HG03439 (cell line): Measurements from ENCODE around the gene EPN3.
A peak's percentile ranks its signal among the peaks of the same experiment; 100 is the strongest.

Experiments used
- ATAC-seq: cut with Tn5 transposase; IDR thresholded peaks from one replicate; pipeline ENCODE4 v1.9.1; 2021; ENCODE audit warnings: mild to moderate bottlenecking, moderate library complexity; ENCODE audit not compliant: unreplicated experiment

Gene EPN3

DNA sequence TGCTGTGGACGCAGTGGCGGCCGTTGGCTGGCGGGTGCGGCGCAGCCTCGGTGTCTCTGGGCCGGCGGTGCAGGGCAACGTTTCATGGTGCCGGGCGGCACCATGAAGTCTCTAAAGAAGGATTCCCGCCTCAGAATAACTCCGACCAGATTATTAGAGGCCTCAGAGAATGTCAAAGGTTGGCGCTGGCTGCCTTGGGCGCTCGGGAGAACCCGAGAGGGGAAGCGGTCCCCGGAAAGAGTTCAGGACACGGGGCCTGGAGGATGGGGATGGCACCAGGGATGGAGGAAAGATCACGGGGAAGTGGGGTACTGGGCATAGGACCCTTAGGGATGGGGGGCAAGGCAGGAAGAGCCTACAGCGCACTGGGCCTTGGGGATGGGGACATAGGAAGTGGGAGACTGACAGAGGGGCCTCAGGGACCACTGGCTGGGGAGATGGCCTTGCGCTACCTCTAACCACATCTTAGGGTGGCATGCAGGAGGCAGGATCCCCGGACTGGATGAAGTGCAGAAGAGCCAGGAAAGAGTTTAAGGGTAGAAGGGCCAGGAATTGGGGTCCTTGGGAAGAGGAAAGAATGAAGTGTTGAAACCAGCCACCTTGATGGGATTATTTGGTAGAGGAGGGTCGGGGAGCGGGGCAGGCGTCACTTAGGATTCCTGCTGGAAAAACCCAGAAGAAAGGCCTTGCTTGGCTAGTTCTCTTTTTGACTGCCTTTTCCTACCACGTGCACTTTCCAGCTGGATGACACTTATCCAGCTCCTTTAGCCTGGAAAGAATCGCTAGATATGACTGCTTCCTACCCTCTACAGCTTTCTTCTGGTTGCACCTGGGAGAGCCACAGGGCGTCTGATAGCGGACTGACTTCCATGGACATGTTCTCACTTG is 23.7 kb upstream of the EPN3 start:
- ATAC-seq: no peak

DNA sequence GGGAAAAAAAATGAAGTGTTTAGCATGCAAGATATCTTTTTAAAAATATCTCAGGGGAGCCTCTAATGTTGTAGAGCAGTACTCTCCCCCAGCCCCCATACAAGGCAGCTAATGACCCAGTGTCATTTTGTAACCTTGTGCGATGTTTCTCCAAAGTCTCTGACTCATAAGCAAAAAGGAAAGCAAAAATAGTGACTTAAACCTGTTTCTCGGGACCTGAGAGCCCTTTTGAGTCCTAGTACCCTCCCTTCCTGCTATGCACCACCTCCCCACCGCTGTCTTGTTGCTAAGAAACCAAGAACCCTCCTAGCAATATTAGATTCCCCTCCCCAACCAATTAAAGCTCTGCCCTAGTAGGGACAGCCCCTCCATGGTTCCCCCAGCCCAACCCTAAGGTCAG is 21.5 kb upstream of the EPN3 start:
- peak; percentile 69 for ATAC-seq

DNA sequence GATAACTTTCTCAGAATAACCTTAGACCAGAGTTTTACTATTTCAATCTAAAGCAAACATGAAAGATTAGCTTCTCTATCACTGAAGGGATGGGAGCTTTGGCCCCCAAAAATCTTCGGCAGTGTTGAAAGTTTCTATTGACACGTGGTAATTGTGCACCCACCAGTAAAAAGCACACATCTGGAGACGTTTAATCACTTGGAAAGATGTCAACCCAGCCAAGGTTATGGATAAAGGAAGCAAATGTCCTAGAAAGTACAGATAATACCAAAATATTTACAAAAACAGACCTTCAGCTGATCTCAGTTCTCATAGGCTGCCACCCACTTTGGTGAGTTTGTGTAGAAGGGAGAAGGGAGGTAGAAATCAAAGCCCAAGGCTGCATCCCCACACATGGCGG is 19.0 kb upstream of the EPN3 start:
- no peak for ATAC-seq

DNA sequence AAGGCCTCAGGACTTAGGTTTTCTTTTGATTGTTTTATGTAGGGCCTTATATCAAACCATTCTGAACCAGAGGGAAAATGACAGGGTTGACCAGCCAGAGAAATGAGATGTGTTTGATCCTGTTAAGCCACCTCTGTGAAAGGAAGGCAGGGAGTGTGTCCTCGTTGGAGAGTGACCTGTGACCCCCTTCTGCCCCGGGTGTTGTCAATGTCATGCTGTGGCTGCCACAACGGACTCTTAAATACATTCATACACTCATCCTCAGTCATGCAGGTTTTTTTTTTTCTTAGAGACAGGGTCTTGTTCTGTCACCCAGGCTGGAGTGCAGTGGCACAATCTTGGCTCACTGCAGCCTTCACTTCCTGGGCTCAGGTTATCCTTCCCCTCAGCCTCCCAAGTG is 18.1 kb upstream of the EPN3 start:
- ATAC-seq: no peak

DNA sequence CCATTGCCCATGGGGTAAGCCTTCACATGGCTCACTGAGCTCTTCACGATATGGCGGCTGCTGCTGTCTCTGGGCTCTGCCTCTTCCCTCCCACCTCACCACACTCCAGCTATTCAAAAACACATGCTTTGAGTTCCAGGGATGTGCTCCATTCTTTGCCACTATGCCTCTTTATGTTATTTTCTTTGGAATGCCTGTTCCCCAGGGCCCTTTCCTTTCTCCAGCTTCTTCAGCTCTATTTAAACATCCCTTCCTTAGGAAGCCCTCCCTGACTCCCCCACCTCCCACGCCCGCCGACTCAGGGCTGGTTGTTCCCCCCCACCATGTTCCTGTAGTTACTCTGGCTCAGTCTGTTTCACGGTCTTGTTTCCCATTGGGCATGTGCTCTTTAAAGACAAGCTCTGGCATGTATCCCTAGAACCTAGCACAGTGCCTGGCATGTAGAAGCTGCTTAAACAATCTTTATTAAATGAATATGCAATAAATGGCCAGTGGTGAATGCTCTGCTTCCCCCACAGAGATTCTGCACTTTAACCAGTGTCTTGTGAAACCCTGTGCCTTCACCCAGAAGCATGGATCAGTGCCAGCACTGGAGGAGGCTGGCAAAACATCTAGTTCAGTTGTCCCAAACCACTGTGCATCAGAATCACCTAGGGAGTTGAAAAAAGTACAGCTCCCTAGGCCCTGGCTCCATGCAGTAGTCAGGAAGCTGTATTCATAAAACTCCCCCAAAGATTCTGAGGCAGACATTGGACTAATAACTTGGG is 17.4 kb upstream of the EPN3 start:
- no peak for ATAC-seq

DNA sequence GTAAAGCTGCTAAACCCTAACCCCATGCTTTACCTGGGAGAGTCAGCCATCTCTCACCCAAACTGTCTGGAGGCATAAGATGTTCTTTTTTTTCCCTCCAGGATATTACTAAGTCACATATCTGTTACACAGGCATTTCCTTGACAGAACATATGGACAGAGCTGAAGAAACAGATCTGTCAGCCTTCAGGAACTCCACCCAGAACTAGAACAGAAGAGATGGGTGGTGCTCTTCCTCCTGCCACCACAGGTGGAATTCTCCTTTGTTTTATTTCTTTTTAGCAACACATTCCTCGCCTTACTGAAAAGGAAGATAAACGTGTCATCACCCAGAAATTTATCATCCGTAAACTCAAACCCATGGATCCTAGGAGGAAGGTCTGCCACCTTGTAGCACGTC is 15.5 kb upstream of the EPN3 start:
- no peak for ATAC-seq

DNA sequence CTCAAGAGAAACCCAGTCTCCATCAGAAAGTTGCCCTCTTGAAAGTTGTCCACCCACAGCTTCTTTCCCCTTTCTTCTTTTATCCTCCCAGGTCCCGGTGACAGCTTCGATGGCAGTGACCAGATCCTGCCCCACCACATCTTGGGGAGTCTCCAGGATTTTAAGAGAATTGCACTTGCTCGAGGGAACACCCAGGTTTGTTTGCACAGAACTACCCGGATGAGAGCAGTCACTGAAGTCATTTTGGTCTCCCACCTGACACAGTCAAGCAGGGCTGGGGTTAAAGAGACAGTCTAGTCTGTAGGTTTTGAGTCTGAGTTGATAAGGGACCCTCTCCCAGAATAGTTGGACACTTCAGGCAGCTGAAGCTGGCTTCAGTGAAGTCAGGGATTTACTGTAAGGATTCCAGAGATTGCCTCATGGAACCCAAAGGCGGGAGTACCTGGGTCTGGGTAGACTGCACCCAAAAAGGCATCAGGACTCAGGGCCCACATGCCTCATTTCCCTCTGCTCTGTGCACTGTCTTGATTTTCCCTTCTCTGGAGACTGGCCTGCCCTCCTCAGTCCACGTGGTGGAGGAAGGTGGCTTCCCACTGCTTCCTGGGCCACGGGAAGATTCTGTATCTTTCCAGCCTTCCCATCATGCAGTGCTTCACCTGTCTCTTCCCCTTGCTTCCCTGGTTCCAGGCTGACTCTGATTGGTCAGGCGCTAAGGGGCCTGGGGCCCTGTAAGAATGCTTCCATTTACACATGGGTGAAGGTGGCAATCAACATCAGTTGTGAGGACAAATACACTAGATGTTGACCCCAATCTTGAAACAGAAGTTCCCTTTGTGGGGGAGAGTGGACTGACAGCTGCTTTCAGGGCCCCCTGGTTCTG is 14.8 kb upstream of the EPN3 start:
- no peak for ATAC-seq

DNA sequence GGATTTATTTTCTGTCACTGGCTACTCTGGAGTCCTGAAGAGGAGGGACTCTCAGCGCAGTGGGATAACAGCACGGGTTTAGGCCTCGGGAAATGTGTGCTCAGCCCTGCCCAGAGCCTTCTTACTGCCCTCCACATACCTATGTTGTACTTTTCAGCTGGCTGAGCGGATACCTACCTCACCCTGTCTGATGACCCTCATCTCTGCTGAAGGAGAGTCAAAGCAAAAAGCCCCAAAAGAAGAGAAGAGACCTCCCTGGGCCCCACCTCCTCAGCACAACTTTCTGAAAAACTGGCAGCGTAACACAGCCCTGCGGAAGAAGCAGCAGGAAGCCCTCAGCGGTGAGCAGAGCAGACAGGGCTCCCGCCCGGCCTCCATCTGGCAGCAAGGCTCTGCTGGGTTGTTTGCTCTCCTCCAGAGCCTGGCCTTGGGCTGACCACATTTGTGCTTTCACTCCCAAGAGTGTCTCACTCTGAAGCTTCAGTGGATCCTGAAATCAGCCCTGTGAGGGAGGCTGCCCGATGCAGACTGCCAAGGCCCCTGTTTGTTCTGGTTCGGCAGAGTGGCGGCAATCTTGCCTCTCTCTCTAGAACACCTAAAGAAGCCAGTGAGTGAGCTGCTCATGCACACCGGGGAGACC is 14.0 kb upstream of the EPN3 start:
- no peak for ATAC-seq

DNA sequence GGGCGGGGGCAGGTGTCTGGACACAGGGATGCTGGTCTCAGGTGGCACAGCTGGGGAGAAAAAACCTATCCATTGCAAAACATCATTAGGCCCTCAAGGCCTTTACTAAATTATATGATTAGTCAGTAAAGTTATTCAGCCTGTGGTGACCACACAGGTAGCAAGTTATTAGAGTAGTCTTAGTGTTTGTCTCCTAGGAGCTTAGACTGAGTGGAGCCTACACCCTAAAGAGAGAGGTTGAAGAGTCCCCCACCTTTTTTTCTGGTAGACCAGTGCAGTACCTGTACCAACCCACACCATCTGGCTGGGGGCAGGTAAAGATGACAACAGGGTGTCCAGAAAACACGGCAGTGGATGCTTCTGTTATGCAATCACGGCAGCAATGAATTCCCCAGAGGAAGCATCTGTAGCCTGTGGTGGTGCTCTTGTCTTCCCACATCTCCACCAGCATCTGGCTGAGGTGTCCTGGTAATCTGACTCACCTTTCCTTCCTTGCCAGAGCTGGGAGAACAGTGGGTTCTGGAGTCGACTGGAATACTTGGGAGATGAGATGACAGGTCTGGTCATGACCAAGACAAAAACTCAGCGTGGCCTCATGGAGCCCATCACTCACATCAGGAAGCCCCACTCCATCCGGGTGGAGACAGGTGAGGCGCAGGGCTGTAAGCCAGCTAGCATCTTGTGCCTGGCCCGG is 13.2 kb upstream of the EPN3 start:
- no peak for ATAC-seq

DNA sequence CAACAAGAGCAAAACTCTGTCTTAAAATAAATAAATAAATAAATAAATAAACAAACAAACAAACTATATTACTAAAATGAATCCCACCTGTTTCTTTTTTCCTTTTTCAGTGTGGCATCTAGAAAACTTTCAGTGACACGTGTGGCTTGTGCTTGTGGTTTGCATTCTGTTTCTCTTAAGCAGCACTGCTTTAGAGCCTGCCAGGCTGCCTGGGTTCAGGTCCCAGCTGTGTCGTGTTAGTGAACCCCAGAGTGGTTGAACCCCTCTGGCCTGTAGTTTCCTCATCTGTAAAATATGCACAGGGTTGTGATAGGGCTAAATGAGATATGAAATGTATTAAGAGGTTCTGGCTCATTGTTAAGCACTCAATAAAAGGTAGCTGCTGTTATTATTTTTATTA is 12.1 kb upstream of the EPN3 start:
- no peak for ATAC-seq

DNA sequence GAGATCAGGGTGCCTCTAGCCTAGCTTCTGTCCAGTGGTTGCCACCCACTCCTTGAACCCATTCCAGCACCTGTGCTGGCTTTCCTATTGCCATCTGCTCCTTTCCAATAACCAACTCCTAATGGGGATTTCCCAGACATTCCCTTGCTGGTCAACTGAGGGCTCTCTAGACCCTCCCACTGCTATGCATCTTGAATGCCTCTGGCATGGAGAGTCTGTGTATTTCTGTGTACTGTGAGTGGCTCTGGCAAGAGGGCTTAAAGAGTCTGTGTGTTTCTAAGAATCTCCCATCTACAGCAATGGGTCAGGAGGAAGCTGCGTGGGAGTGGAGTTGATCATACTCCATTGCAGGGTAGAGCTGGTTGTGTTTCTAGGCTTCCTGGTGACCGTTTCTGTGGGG is 11.0 kb upstream of the EPN3 start:
- ATAC-seq: no peak

DNA sequence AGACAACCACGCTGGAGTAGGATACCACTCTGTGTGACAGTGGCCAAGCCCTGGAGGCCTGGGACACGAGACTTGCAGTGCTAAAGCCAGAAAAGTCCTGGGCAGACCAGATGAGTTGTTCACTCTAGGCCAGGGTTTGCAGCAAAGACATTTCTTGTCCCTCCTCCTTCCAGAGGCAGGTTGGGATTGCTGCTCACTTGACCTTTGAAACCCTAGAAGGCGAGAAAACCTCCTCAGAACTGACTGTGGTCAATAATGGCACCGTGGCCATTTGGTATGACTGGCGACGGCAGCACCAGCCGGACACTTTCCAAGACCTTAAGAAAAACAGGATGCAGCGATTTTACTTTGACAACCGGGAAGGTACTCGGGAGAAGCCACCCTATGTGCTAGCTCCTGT is 9.8 kb upstream of the EPN3 start:
- ATAC-seq: no peak

DNA sequence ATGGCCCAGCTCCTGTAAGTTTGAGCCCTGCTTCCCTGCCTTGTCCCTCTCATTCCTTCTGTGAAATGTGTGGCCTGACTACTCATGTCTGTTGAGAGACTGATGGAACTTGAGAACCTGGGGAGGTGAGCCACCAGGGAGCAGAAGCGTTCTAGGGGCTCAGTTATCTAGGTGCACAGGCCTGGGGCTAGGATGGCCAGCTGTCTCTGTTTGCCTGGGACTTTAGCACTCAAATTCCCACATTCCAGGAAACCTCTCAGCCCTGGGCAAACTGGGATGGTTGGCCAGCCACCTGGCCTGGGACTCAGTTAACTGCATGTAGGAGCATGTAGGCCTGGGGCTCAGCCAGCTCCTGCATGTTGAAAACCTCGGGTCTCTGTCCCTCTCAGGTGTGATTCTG is 9.3 kb upstream of the EPN3 start:
- ATAC-seq: no peak

DNA sequence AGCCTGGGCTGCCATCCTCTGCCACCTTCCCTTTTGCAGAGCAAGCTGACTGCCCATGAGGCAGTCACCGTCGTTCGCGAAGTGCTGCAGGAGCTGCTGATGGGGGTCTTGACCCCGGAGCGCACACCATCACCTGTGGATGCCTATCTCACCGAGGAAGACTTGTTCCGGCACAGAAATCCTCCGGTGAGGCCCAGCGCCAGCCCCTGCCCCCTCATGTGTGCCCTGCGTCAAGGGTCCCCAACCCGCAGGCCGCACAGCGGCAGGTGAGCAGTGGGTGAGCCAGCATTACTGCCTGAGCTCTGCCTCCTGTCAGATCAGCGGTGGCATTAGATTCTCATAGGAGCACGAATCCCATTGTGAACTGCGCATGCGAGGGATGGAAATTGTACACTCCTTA is 7.7 kb upstream of the EPN3 start:
- ATAC-seq: no peak

DNA sequence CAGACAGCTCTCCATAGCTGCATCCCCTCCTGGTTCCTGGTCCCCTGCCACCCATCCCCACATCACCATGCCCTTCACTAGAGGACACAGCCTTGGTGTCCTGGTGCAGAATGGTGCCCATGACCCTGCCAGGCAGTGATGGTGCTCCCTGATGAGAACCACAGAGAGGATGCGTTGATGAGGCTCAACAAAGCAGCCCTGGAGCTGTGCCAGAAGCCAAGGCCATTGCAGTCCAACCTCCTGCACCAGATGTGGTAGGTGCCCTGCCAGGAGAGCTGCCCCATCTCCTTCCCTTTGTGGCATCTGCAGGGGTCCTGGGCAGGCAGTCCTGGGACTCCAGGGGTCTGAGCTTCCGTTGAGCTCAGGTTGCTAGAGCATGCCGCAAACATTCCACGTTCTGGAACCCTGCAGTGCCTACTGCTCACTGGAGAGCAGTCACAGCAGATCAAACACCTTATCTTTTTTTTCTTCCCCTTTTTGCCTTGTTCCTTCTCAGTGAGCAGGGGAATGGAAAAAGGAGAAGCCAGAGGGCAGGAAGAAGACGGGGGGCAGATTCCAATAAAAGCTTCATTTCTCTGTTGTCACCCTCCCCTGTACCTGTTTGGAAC is 5.3 kb upstream of the EPN3 start:
- no peak for ATAC-seq

DNA sequence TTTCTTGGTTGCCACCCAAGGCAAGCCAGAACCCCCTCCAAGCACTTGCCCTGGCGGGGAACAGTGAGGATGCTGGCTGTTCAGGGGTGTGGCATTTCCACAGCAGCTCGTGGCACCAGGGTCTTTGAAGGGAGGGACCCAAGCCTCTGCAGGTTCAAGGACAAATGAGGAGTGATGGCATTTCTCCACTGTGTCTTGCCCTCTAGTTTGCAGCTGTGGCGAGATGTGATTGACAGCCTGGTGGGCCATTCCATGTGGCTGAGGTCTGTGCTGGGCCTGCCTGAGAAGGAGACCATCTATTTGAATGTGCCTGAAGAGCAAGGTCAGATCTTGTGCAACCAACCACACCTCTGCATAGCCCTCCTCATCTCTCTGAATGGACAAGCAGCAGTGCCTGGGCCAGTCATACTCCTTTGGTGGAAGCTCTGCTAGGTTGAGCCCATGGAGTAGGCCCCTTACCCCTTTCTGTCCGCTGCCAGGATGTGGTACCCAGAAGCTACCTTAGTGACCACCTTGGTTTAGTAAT is 4.5 kb upstream of the EPN3 start:
- ATAC-seq: no peak

DNA sequence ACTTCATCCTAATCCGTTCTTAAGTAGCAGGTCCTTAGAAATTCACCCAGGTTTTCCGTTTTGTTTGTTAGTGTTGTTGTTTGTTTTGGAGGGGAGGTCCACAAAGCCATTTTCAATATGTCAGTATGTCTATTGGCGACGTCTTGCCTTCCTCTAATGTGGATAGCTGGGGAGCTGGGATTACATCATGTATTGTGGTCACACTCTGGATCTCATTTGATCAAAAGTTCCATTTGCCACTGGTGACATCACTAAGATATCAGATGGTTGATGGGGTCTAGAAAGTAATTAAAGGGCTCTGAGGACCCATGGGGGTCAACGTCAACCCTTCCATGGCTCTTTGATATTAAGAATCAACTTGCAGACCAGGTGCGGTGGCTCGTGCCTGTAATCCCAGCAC is 2.7 kb upstream of the EPN3 start:
- no peak for ATAC-seq

DNA sequence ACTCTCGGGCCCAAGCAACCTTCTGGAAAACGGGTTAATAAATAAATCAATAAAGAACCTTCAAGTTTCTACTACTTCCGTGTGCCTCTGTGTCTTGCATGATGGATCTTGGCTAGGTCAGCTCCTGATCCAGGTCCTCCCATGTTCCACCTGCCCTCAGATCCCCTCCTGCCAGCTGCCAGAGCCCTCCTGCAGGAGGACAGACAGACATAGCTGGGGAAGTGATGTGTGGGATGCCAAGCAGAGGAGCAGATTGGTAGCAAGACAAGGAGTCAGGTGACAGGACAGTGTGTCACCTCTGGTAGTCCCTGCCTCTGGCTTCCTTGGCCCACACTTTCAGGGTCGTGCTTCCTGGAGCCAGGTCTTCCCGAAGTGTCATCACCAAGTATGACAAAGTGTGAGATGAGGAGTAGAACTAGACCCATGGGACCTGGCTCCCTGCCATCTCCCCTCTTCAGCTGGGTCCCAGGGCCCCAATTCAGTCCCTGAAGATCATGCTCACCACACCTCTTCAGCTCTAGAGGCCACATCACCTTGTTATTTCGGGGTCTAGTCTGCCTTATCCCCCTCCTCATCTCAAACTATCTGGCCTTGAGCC is 1.0 kb upstream of the EPN3 start:
- ATAC-seq: no peak

DNA sequence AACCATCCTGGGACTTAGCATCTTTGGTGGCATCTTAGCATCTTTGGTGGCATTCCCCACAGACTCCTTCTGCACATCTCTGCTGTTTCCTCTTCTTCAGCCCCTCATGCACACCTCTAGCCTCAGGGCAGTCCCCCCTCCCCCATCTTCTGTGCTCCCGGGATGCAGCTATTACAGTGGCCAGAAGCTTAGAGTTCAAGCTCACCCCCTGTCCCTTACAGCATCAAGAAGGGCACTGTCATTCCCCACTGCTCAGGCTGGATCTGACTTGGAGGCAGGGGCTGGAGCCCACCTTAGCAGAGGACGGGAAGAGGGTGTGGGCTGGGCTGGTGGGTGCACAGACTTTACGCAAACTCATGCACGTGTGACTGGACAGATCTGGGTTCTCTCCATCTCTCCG is 650 bp downstream of the EPN3 start:
- no peak for ATAC-seq
